Hematopoietic multipotent progenitor cell treated with erythropoietin and hydrocortisone succinate and interleukin-3 and kit ligand, for 4 days (in vitro differentiated cells): ENCODE data around the gene C11orf97.

ENCODE experiments used
- DNase-seq: peaks from one replicate; pipeline ENCODE4 v3.0.0-alpha.2; 2015

Gene C11orf97

GRCh38 chr11:94557992-94558391 is 45.7 kb downstream of the C11orf97 start:
- no peak for DNase-seq

DNA sequence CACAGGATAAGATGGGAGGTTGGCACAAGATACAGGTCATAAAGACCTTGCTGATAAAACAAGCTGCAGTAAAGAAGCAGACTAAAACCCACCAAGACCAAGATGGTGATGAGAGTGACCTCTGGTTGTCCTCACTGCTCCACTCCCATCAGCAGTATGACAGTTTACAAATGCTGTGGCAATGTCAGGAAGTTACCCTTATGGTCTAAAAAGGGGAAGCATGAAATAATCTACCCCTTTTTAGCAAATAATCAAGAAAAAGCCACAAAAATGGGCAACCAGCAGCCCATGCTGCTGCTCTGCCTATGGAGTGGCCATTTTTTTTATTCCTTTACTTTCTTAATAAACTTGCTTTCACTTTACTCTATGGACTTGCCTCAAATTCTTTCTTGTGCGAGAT is 46.2 kb downstream of the C11orf97 start:
- peak; percentile 88 for DNase-seq

DNA sequence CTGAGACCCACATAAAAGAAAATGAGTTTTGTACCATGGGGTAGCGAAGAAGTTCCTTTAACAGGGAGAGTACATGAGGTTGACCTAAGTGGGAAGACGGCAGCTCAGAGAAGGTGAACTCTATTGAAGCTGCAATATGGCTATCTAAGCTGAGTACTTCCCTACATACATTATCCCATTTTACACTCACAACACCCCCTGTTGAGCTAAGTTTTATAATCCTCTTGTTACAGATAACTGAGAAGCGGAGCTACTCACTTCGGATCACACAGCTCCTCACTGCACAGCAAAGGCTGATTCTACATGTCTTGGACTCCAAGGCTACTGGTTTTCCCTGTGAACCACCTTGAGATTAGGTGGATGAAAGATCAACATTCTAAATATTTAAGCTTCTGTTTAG is 46.7 kb downstream of the C11orf97 start:
- DNase-seq = no peak

DNA sequence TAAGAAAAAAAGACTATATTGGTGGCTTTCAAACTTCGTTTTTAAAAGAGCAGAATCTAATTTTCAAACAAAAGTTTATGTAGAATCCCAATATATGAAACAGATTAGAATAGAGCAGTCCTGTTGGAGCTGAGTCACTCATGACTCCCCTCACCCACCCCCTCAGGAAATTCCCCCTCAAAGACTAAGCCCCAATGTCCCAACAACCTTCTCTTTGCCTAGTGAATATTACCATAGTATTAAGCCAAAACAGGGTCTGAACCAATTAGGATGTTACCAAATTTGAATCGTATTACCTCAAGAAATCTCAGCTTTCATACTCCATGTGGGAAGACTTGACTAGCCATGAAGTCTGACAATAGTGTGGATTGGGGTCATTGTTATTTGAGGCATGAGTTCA is 47.1 kb downstream of the C11orf97 start:
- DNase-seq = no peak

DNA sequence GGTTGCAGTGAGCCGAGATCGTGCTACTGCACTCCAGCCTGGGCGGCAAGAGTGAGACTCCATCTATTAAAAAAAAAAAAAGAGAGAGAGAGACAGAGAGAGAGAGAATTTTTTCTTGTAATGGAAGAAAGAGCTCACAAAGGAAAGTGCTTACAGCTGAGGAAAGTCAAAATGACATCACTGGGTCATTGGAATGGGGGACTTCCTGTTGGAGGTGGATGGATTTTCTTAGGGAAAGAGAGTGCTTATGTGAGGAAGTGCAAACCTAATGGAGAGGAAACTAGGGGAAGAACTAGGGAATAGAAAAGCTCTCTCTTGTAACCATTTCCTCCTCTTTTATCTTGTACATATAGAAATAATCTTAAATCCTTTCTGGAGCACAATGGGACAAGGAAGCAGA is 48.6 kb downstream of the C11orf97 start:
- DNase-seq = no peak

- no peak for DNase-seq
Observed at GRCh38 chr11:94563176-94563847, 51.1 kb downstream of the C11orf97 start.

DNA sequence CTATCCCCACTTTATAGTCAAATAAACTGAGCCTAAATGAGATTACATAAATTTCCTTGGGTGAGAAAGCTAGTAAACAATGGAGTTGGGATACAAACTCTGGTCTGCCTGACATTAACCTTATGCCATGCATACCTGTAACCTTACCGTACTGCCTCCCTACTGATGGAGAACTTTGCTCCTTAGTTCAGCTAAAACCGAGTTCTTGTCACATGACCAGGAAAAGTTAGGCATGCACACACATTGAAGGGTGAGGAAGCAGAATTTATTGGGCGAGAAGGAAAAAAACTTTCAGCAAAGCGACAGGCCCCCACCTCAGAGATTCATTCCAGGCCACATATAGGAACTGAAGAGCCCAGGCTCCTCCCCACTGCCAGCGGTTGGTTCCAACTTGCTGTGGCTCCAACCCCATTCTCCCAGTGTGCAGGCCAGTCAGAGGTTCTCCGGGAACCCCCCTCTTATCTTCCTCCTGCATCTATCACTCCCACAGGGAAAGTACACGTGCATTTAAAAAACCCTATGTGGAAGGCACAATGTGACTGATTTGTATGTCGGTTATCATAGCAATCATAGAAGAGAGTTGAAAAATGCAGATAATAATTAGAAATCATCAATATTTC is 51.7 kb downstream of the C11orf97 start:
- no peak for DNase-seq

DNA sequence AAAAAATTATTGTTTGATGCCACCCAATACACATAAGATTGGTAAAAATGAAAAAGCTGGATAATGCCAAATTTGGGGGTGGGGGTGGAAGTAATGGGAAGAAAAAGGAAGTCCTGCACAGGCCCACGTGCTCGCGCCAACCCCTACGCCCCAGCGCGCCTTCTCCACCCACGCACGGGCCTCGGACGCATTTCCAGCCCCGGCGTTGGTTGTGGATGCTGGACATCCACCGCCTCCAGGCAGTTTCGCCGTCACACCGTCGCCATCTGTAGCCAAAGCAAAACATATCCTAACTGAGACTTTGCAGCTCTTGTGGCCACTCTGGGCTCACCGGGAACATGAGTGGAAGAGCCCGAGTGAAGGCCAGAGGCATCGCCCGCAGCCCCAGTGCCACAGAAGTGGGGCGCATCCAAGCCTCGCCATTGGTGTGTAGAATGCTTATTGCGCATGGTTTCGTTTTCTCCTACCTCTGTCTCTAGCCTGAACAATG is 55.0 kb downstream of the C11orf97 start, which contains the start of gene PIWIL4:
Gene PIWIL4, plus strand, starts transcription at position 188 of the 490 bp plus-strand sequence. Its CDS starts 151 bp downstream, at position 339.
- DNase-seq = no peak

- no peak for DNase-seq
Observed at GRCh38 chr11:94568200-94568599, 55.9 kb downstream of the C11orf97 start.

- no peak for DNase-seq
Observed at GRCh38 chr11:94568717-94569116, 56.5 kb downstream of the C11orf97 start.

GRCh38 chr11:94572975-94573374 is 60.7 kb downstream of the C11orf97 start:
- peak; percentile 48 for DNase-seq

- peak; percentile 70 for DNase-seq
Observed at GRCh38 chr11:94574193-94574961, 62.1 kb downstream of the C11orf97 start.

- DNase-seq = no peak
Observed at GRCh38 chr11:94576306-94576705, 64.0 kb downstream of the C11orf97 start.

DNA sequence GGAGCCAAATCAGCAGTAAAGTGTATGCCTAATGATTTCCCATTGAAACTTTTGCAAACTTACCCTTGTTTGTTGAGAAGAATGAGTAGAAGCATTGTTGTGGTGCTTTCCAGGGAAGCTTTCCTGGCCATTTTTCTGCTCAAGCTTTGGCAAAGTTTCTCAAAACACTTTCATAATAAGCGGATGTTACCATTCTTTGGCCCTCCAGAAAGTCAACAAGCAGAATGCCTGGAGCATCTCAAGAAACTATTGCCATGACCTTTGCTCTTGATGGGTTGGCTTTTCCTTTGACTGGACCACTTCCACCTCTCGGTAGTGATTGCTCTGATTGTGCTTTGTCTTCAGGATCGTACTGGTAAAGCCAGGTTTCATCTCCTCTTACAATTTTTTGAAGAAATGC is 65.6 kb downstream of the C11orf97 start:
- no peak for DNase-seq
